ENCODE data around the gene POLD2. TPM values are rescaled to one million over a fixed set of nuclear protein-coding genes. Genes with fewer than 3 reads are reported as not detected.

Gene POLD2
- total RNA-seq, 1 donor from 2014 or later, result 232 TPM

DNA sequence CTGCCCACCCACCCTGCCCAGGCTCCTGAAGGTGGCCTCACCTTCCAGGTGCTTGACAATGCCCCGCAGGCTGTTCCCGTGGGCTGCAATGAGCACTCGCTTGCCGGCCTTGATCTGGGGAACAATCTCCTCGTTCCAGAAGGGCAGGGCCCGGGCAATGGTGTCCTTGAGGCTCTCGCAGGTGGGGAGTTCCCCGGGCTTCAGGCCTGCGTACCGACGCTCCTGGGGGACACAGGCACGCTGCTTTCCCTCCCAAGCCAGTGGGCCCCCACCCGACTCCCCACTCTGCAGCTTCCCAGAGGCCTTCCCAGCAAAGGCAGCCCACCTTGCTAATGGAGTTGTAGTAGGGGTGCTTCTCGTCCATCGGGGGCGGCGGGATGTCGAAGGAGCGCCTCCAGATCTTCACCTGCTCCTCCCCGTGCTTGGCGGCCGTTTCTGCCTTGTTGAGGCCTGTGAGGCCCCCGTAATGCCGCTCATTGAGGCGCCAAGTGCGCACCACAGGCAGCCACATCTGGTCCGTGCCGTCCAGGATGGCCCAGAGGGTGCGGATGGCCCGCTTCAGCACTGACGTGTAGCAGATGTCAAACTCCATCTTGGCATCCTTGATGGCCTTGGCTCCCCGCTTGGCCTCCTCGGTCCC lies 58.4 kb downstream of the POLD2 start:
- peak overlapping the region; percentile 29 for H3K27ac Mint-ChIP-seq
- Histone ChIP-seq H4K20me1 (ENCODE audit: low read depth) (peaks cover 15% of the 10 kb centered on the region), H3K27me3 (peaks cover 9% of the 10 kb centered on the region), H3K4me2 (peak overlapping the region; percentile 78), H2AFZ (replicated peaks) (no peak overlapping the region), H3K4me3 (peak overlapping the region; percentile 35), H3K9ac (no peak overlapping the region), H3K4me1 (peaks cover 31% of the 10 kb centered on the region), H3K9me3 (ENCODE audit: low read depth) (no peaks in the 10 kb centered on the region), H3K36me3 (no peaks in the 10 kb centered on the region), H3K27ac (no peak overlapping the region), H3K79me2 (ENCODE audit: low read depth) (no peaks in the 10 kb centered on the region), H3F3A (ENCODE audit: low read depth) (peaks cover 27% of the 10 kb centered on the region)
- H3K9me3 Mint-ChIP-seq, result no peaks in the 10 kb centered on the region
- peak; percentile 11 for DNase-seq (ENCODE audit: low spot score)
- H3K4me1 Mint-ChIP-seq, result peaks cover 19% of the 10 kb centered on the region
- H3K4me3 Mint-ChIP-seq, result no peak overlapping the region
- peaks cover 4% of the 10 kb centered on the region for H3K36me3 Mint-ChIP-seq
- TF ChIP-seq, protein P1, sequence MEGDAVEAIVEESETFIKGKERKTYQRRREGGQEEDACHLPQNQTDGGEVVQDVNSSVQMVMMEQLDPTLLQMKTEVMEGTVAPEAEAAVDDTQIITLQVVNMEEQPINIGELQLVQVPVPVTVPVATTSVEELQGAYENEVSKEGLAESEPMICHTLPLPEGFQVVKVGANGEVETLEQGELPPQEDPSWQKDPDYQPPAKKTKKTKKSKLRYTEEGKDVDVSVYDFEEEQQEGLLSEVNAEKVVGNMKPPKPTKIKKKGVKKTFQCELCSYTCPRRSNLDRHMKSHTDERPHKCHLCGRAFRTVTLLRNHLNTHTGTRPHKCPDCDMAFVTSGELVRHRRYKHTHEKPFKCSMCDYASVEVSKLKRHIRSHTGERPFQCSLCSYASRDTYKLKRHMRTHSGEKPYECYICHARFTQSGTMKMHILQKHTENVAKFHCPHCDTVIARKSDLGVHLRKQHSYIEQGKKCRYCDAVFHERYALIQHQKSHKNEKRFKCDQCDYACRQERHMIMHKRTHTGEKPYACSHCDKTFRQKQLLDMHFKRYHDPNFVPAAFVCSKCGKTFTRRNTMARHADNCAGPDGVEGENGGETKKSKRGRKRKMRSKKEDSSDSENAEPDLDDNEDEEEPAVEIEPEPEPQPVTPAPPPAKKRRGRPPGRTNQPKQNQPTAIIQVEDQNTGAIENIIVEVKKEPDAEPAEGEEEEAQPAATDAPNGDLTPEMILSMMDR (IDR thresholded peaks at IDR 0.05), result no peak
- TF ChIP-seq EZH2phosphoT487 (IDR thresholded peaks at IDR 0.05) (no peak), EZH2 (IDR thresholded peaks at IDR 0.05) (no peak)
- H3K27me3 Mint-ChIP-seq (ENCODE audit: insufficient read depth, low read depth), result peaks cover 15% of the 10 kb centered on the region

Small RNA genes lying within 50 kb of the gene (microRNA-seq; reads per million reads assigned to microRNA genes)
- gene MIR6838, result not detected

Small RNA genes lying within 50 kb of the gene (small RNA-seq; reads per million reads assigned to genes)
- gene RNA5SP230, result not detected

Other genes with a start within 250 kb of the POLD2 start
- 9.2 TPM in 2 replicates for gene URGCP, start 217.0 kb downstream of the POLD2 start, total RNA-seq (ENCODE audit: low replicate concordance)
- gene UBE2D4, start 197.1 kb downstream of the POLD2 start, total RNA-seq (ENCODE audit: low replicate concordance), result 6.8 and 11.7 TPM in 2 replicates
- gene SPDYE1, start 125.7 kb downstream of the POLD2 start, total RNA-seq (ENCODE audit: low replicate concordance), result not detected in 2 replicates
- 31.4 and 59.5 TPM in 2 replicates for gene DBNL, start 78.8 kb downstream of the POLD2 start, total RNA-seq (ENCODE audit: low replicate concordance)
- 11.2 and 11.3 TPM in 2 replicates for gene PGAM2, start 58.0 kb downstream of the POLD2 start, total RNA-seq (ENCODE audit: low replicate concordance)
- 5.9 and 16.4 TPM in 2 replicates for gene POLM, start 41.0 kb downstream of the POLD2 start, total RNA-seq (ENCODE audit: low replicate concordance)
- gene AEBP1, start 19.2 kb downstream of the POLD2 start, total RNA-seq (ENCODE audit: low replicate concordance), result 4.5 and 16.7 TPM in 2 replicates
- not detected in 2 replicates for gene MYL7, start 17.8 kb upstream of the POLD2 start, total RNA-seq (ENCODE audit: low replicate concordance)
- 0.15 TPM in 1 of 2 replicates, not detected in the other for gene GCK, start 65.9 kb upstream of the POLD2 start, total RNA-seq (ENCODE audit: low replicate concordance)
- 43.8 and 69.2 TPM in 2 replicates for gene YKT6, start 77.4 kb upstream of the POLD2 start, total RNA-seq (ENCODE audit: low replicate concordance)
- 0.09 and 0.31 TPM in 2 replicates for gene CAMK2B, start 202.0 kb upstream of the POLD2 start, total RNA-seq (ENCODE audit: low replicate concordance)

Measured in neural progenitor cell (in vitro differentiated cells).